K562 (cell line): Measurements from ENCODE around the gene CNRIP1. TPM values are rescaled to one million over a fixed set of nuclear protein-coding genes. Genes with fewer than 3 reads are reported as not detected.

Source experiments
- ARID1B ChIP-seq: fragments of 450-650 bp; IDR thresholded peaks from 2 replicates; pipeline ENCODE4 v1.6.1; 2016; ENCODE audit warnings: antibody characterized with exemption, mild to moderate bottlenecking, inconsistent platforms
- BRD9 ChIP-seq: fragments of 450-650 bp; IDR thresholded peaks from 2 replicates; pipeline ENCODE4 v1.6.1; 2018; ENCODE audit warnings: low read depth; ENCODE audit not compliant: partially characterized antibody
- CREM ChIP-seq: IDR thresholded peaks from 2 replicates; pipeline ENCODE4 v1.6.1; 2014; ENCODE audit warnings: antibody characterized with exemption, low read depth
- CTCF ChIP-seq, 3 experiments: IDR thresholded peaks in 2 of 3; conservative IDR thresholded peaks in 1 of 3; 2 replicates each; pipeline ENCODE4 v1.5.1; 2011 to 2012; ENCODE audit warnings: low read length in 3 of 3, mild to moderate bottlenecking in 3 of 3, control low read depth in 2 of 3, improper control_type of control experiment in 1 of 3, inconsistent platforms in 1 of 3, low read depth in 1 of 3, mixed read lengths in 1 of 3, moderate library complexity in 1 of 3; ENCODE audit not compliant: insufficient read depth in 2 of 3
- ILK ChIP-seq: fragments of 450-650 bp; IDR thresholded peaks from 2 replicates; pipeline ENCODE4 v1.6.1; 2016; ENCODE audit warnings: missing genetic modification characterization, low read depth, mild to moderate bottlenecking, missing compliant biosample characterization, moderate library complexity, borderline replicate concordance
- MAFG ChIP-seq: fragments of 450-650 bp; conservative IDR thresholded peaks from 2 replicates; pipeline ENCODE4 v1.6.1; 2016; ENCODE audit warnings: missing genetic modification characterization, missing compliant biosample characterization
- MTA2 ChIP-seq: fragments of 450-650 bp; IDR thresholded peaks from 2 replicates; pipeline ENCODE4 v1.6.1; 2016; ENCODE audit warnings: low read depth
- PHB2 ChIP-seq: fragments of 450-650 bp; IDR thresholded peaks from 2 replicates; pipeline ENCODE4 v1.6.1; 2017; ENCODE audit warnings: low read depth
- RB1 ChIP-seq: fragments of 450-650 bp; IDR thresholded peaks from 2 replicates; pipeline ENCODE4 v1.6.1; 2017; ENCODE audit warnings: low read depth, mild to moderate bottlenecking
- SMC3 ChIP-seq: conservative IDR thresholded peaks from 2 replicates; pipeline ENCODE4 v1.6.1; 2011; ENCODE audit warnings: low read depth, low read length, improper control_type of control experiment; ENCODE audit not compliant: insufficient read depth
- SUPT5H ChIP-seq: fragments of 450-650 bp; IDR thresholded peaks from 2 replicates; pipeline ENCODE4 v1.6.1; 2016
- TAF7 ChIP-seq: fragments of 450-650 bp; IDR thresholded peaks from 2 replicates; pipeline ENCODE4 v1.6.1; 2016; ENCODE audit warnings: missing genetic modification characterization, missing compliant biosample characterization
- TFE3 ChIP-seq: fragments of 450-650 bp; formaldehyde crosslinking; IDR thresholded peaks from 2 replicates; pipeline ENCODE4 v1.4.0; 2020; ENCODE audit warnings: mild to moderate bottlenecking, mixed read lengths
- ZNF212 ChIP-seq: fragments of 450-650 bp; formaldehyde crosslinking; IDR thresholded peaks from 2 replicates; pipeline ENCODE4 v1.4.0; 2020; ENCODE audit warnings: mild to moderate bottlenecking
- ZNF384 ChIP-seq: IDR thresholded peaks from 2 replicates; pipeline ENCODE4 v1.6.1; 2012; ENCODE audit warnings: low read depth, low read length, improper control_type of control experiment
- ZNF695 ChIP-seq: fragments of 450-650 bp; formaldehyde crosslinking; IDR thresholded peaks from 2 replicates; pipeline ENCODE4 v1.4.0; 2020; ENCODE audit warnings: mild to moderate bottlenecking, moderate library complexity
- ZNF699 ChIP-seq: fragments of 250-450 bp; sonication (Bioruptor Pico); IDR thresholded peaks from 2 replicates; pipeline ENCODE4 v1.8.0; 2021; ENCODE audit warnings: mild to moderate bottlenecking, moderate library complexity; ENCODE audit not compliant: insufficient replicate concordance
- polyA plus RNA-seq, 8 experiments: library from polyadenylated mRNA; depleted of rRNA in 4 of 8; stranded (reverse) in 5 of 8; unstranded in 3 of 8; fragments of >200 nt; fragmentation: Nextera tagmentation in 2 of 8; fragmentation: Illumina TruSeq in 1 of 8; extraction: Ambion mirVana in 2 of 8; extraction: Trizol in 1 of 8; gene quantifications; 2 replicates each; pipeline versions ENCODE4 v1.2.1 to v1.2.3, GENCODE V29; 2011 to 2014; ENCODE audit warnings: inconsistent platforms in 1 of 8, missing spikeins in 1 of 8
- total RNA-seq, 7 experiments: library from RNA; depleted of rRNA in 6 of 7; stranded (reverse); fragments of >200 nt in 6 of 7; fragmentation: Illumina TruSeq in 2 of 7; extraction: Trizol in 2 of 7; gene quantifications; 2 replicates each; pipeline versions ENCODE4 v1.2.1 to v1.2.3, GENCODE V29; 2011 to 2021; ENCODE audit warnings: low replicate concordance in 1 of 7
- TF ChIP-seq, protein P1 (sequence below): IDR thresholded peaks from 3 replicates; pipeline ENCODE4 v1.6.1; 2011; ENCODE audit warnings: borderline replicate concordance, mild to moderate bottlenecking; ENCODE audit not compliant: insufficient read length, insufficient read depth
- TF ChIP-seq, protein P2 (sequence below): fragments of 450-650 bp; IDR thresholded peaks from 2 replicates; pipeline ENCODE4 v1.6.1; 2016; ENCODE audit warnings: mild to moderate bottlenecking
- TF ChIP-seq, protein P3 (sequence below): sonication (generic); formaldehyde crosslinking; IDR thresholded peaks from 2 replicates; pipeline ENCODE4 v1.4.0; 2020; ENCODE audit warnings: mild to moderate bottlenecking, missing genetic modification reagents

The CNRIP1 gene
- total and polyA plus RNA-seq, 9 of the 15 experiments (the other 6 are each of a cell fraction or from before 2014, with no cell fraction given) = 0.59 to 2.1 (median 1.5) TPM

GRCh38 chr2:68251187-68251854, 68.4 kb downstream of the CNRIP1 start (continued):
- TF ChIP-seq CTCF (IDR thresholded peaks at IDR 0.05 in 2 of 3, conservative IDR thresholded peaks at IDR 0.05 in 1 of 3; ENCODE audit: insufficient read depth in 2 of 3, low read depth in 1 of 3, low read length in 3 of 3) = peak; percentile 78 to 82 (median 78)
- no peak for TF ChIP-seq TFE3 (CRISPR knock-in tag)
- no peak for TF ChIP-seq ZNF212 (CRISPR knock-in tag)
- TF ChIP-seq PHB2 = no peak
- TF ChIP-seq RB1 = no peak
- no peak for TF ChIP-seq BRD9
- peak; percentile 47 for TF ChIP-seq SUPT5H
- TF ChIP-seq, protein P1, sequence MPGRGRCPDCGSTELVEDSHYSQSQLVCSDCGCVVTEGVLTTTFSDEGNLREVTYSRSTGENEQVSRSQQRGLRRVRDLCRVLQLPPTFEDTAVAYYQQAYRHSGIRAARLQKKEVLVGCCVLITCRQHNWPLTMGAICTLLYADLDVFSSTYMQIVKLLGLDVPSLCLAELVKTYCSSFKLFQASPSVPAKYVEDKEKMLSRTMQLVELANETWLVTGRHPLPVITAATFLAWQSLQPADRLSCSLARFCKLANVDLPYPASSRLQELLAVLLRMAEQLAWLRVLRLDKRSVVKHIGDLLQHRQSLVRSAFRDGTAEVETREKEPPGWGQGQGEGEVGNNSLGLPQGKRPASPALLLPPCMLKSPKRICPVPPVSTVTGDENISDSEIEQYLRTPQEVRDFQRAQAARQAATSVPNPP = no peak
- TF ChIP-seq, protein P2, sequence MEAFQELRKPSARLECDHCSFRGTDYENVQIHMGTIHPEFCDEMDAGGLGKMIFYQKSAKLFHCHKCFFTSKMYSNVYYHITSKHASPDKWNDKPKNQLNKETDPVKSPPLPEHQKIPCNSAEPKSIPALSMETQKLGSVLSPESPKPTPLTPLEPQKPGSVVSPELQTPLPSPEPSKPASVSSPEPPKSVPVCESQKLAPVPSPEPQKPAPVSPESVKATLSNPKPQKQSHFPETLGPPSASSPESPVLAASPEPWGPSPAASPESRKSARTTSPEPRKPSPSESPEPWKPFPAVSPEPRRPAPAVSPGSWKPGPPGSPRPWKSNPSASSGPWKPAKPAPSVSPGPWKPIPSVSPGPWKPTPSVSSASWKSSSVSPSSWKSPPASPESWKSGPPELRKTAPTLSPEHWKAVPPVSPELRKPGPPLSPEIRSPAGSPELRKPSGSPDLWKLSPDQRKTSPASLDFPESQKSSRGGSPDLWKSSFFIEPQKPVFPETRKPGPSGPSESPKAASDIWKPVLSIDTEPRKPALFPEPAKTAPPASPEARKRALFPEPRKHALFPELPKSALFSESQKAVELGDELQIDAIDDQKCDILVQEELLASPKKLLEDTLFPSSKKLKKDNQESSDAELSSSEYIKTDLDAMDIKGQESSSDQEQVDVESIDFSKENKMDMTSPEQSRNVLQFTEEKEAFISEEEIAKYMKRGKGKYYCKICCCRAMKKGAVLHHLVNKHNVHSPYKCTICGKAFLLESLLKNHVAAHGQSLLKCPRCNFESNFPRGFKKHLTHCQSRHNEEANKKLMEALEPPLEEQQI = no peak
- TF ChIP-seq CREM = peak; percentile 22
- no peak for TF ChIP-seq ZNF699 (CRISPR knock-in tag)
- TF ChIP-seq TAF7 = no peak
- no peak for TF ChIP-seq ZNF695
- TF ChIP-seq MAFG (tag) = no peak
- TF ChIP-seq ZNF384 = no peak
- TF ChIP-seq ARID1B = no peak
- no peak for TF ChIP-seq ILK (tag)
- TF ChIP-seq SMC3 = no peak
- TF ChIP-seq, protein P3, sequence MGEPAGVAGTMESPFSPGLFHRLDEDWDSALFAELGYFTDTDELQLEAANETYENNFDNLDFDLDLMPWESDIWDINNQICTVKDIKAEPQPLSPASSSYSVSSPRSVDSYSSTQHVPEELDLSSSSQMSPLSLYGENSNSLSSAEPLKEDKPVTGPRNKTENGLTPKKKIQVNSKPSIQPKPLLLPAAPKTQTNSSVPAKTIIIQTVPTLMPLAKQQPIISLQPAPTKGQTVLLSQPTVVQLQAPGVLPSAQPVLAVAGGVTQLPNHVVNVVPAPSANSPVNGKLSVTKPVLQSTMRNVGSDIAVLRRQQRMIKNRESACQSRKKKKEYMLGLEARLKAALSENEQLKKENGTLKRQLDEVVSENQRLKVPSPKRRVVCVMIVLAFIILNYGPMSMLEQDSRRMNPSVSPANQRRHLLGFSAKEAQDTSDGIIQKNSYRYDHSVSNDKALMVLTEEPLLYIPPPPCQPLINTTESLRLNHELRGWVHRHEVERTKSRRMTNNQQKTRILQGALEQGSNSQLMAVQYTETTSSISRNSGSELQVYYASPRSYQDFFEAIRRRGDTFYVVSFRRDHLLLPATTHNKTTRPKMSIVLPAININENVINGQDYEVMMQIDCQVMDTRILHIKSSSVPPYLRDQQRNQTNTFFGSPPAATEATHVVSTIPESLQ (CRISPR knock-in tag) = 0 out of 2 replicates have a peak, but pooled peaks have one; percentile 43
- no peak for TF ChIP-seq MTA2
